ENCODE measurements around the gene CEP68. TPM values are rescaled to one million over a fixed set of nuclear protein-coding genes. Genes with fewer than 3 reads are reported as not detected.

The CEP68 gene
- total RNA-seq, 1 donor from 2014 or later, result 23.0 TPM

DNA sequence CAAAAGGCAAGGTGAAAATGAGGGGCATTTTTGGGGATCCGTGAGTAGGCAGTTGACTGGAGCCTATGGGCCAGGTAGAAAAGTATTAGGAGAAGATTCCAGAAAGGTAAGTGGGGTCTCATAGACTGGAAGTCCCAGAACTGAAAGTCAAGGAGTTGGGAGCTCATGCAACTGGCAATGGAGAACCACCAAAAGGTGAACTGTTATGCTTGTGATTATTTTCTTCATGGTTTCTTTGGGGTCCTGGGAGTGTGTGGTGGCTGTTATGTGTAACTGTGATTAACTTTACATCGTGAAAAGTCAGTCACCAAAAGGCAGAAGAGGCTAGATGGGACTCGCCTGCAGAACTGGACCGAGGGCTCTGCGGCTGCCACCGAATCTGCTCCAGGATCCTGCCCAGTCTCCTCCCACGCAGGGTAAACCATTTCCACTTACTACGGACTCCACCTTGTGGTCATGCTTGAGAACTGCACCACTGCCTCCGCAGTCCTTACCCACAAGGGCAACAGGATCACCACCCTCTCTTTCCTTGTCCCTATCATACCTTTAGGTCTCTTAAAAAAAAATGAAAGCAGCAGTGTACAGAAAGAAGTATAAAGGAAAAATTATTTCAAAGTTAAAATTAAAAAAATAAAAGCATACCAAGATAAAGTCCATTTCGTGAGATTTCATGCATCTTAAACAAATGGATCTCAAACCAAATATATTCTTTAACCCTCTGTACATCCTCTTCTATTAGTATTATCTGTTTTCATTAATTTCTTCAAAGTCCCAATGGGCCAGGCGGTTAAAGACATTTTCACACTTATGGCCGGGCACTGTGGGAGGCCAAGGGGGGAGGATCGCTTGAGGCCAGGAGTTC is 15.6 kb upstream of the CEP68 start:
- peaks cover 17% of the 10 kb centered on the region for H3K36me3 Mint-ChIP-seq
- no peak overlapping the region for H3K27ac Mint-ChIP-seq
- H3K27me3 Mint-ChIP-seq (ENCODE audit: low read depth), result no peaks in the 10 kb centered on the region
- peak; percentile 34 to 76 for DNase-seq (ENCODE audit: low spot score in 2 of 2, unreplicated experiment in 2 of 2)
- peaks cover 5% of the 10 kb centered on the region for H3K9me3 Mint-ChIP-seq
- no peaks in the 10 kb centered on the region for H3K4me1 Mint-ChIP-seq
- TF ChIP-seq, protein P1, sequence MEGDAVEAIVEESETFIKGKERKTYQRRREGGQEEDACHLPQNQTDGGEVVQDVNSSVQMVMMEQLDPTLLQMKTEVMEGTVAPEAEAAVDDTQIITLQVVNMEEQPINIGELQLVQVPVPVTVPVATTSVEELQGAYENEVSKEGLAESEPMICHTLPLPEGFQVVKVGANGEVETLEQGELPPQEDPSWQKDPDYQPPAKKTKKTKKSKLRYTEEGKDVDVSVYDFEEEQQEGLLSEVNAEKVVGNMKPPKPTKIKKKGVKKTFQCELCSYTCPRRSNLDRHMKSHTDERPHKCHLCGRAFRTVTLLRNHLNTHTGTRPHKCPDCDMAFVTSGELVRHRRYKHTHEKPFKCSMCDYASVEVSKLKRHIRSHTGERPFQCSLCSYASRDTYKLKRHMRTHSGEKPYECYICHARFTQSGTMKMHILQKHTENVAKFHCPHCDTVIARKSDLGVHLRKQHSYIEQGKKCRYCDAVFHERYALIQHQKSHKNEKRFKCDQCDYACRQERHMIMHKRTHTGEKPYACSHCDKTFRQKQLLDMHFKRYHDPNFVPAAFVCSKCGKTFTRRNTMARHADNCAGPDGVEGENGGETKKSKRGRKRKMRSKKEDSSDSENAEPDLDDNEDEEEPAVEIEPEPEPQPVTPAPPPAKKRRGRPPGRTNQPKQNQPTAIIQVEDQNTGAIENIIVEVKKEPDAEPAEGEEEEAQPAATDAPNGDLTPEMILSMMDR (IDR thresholded peaks at IDR 0.05; ENCODE audit: unreplicated experiment), result peak; percentile 89
- H3K4me3 Mint-ChIP-seq, result peak overlapping the region; percentile 18

DNA sequence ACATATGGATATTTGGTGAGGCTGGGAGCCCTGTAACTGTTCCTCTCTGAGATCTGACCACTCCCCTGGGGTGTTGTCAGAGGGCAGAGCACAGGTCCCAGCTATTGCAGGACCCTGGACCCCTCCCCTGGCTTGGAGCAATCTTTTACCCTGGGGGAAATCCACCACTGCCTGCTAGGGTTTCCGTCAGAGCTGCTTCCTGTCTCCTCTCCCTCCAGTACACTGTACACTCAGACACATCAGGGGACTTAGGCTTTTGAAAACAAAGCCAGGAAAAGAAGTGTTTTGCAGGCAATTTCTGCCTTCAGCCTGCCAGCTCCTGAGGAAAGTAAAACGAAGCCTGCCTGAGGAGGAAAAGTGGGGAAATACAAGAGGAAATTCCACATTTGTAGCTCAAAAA is 13.2 kb upstream of the CEP68 start:
- Mint-ChIP-seq H3K9me3 (peaks cover 6% of the 10 kb centered on the region), H3K36me3 (peaks cover 27% of the 10 kb centered on the region), H3K27me3 (ENCODE audit: low read depth) (no peaks in the 10 kb centered on the region), H3K4me1 (no peaks in the 10 kb centered on the region), H3K27ac (no peak overlapping the region), H3K4me3 (no peak overlapping the region)
- TF ChIP-seq, protein P1 (IDR thresholded peaks at IDR 0.05; ENCODE audit: unreplicated experiment), result no peak
- DNase-seq (ENCODE audit: low spot score in 2 of 2, unreplicated experiment in 2 of 2), result no peak

DNA sequence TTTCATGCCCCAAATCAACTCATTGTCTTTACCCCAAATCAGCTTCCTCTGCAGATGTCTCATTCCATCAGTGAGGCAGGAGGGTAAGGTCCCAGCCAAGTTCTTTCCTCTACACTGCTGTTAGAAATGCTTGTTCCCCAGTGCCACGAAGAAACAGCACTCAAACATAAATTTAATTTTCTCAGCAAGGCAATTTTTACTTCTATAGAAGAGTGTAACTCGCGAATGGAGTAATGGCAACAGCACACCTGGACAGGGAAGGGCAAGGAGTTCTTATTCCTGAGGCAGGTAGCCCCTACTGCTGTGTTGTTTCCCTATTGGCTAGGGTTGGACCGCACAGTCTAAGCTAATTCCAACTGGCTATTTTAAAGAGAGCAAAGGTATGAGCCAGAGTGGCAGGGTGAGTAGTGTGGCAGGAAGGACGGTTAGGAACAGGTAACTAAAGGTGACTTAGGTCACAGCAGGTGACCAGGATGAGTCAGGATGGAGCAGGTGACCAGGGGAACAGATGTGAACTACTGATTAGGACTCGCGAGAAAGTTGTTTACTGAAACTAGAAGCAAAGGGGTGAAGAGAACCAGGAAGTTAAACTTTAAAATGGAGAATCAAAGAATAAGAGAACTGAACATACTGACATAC is 12.0 kb upstream of the CEP68 start:
- Mint-ChIP-seq H3K4me1 (no peaks in the 10 kb centered on the region), H3K27me3 (ENCODE audit: low read depth) (no peaks in the 10 kb centered on the region), H3K9me3 (peaks cover 15% of the 10 kb centered on the region), H3K27ac (no peak overlapping the region), H3K36me3 (peaks cover 31% of the 10 kb centered on the region), H3K4me3 (no peak overlapping the region)
- no peak for DNase-seq (ENCODE audit: low spot score in 2 of 2, unreplicated experiment in 2 of 2)
- TF ChIP-seq, protein P1 (IDR thresholded peaks at IDR 0.05; ENCODE audit: unreplicated experiment), result no peak

DNA sequence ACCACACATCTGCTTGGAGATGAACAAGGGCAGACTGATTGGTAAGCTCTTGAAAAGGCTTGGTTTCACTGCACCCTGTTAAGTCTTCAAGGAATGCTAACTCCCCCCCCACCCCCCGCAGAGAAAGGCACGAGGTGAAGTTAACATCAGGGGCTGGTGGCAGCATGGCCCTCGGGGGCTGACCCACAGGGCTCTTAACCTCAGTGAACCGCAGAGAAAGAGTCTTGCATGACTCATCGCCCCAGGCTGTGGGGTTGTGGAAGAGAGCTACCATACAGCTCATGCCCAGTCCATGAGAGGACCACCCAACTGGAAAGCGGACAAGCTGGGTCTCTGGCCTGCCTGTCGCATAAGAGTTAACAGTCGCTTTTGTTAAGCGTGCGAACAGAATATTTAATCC is 10.6 kb upstream of the CEP68 start:
- no peak for DNase-seq (ENCODE audit: low spot score in 2 of 2, unreplicated experiment in 2 of 2)
- TF ChIP-seq, protein P1 (IDR thresholded peaks at IDR 0.05; ENCODE audit: unreplicated experiment), result no peak
- no peak overlapping the region for H3K27ac Mint-ChIP-seq
- no peak overlapping the region for H3K4me3 Mint-ChIP-seq
- H3K9me3 Mint-ChIP-seq, result peaks cover 15% of the 10 kb centered on the region
- no peaks in the 10 kb centered on the region for H3K27me3 Mint-ChIP-seq (ENCODE audit: low read depth)
- no peaks in the 10 kb centered on the region for H3K4me1 Mint-ChIP-seq
- H3K36me3 Mint-ChIP-seq, result peaks cover 31% of the 10 kb centered on the region

DNA sequence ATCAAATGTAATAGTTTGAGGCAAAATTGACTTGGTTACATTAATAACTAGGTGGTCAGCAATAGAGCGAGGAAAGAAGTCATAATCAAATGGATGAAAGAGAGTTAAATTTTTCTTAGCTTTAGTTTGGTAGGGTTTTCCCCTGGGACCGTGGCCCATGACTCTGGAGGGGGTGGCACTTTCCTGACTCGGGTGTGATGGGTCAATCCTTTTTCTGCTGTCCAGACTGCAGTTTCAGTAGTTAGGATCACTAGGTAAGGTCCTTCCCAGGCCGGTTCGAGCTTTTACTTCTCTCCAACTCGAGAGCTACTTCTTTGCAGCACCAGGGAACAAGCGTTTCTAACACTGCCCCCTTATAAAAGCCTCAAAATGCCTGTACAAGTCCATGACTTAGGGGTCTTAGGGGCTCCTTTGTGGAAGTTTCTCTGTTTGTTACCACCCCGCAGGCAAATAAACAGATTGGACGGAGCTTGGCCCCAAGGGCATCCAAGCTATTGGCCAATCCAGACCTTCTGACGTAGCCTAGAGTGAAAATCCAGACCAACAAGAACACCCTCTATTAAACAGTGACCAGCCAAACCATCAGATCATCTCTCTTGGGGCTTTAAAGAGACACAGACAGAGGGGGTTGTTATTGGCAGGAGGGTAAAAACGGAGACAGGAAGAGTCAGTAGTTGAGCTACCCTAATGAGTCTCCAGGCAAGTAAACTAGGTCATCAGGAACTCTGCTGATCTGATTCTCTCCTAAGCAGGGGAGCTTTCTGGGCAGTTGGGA is 9.4 kb upstream of the CEP68 start:
- DNase-seq (ENCODE audit: low spot score in 2 of 2, unreplicated experiment in 2 of 2), result no peak
- Mint-ChIP-seq H3K27me3 (ENCODE audit: low read depth) (no peaks in the 10 kb centered on the region), H3K27ac (no peak overlapping the region), H3K4me3 (no peak overlapping the region), H3K4me1 (no peaks in the 10 kb centered on the region), H3K36me3 (peaks cover 38% of the 10 kb centered on the region), H3K9me3 (peaks cover 17% of the 10 kb centered on the region)
- TF ChIP-seq, protein P1 (IDR thresholded peaks at IDR 0.05; ENCODE audit: unreplicated experiment), result no peak

Data from mesothelial cell of epicardium (in vitro differentiated cells).